ENCODE measurements around the gene TIMM13.
"Not testable (repeated sequence)": the region's sequence is repeated elsewhere in the genome, so short reads cannot be mapped to it uniquely, and the experiment has no call there.

Gene TIMM13

DNA sequence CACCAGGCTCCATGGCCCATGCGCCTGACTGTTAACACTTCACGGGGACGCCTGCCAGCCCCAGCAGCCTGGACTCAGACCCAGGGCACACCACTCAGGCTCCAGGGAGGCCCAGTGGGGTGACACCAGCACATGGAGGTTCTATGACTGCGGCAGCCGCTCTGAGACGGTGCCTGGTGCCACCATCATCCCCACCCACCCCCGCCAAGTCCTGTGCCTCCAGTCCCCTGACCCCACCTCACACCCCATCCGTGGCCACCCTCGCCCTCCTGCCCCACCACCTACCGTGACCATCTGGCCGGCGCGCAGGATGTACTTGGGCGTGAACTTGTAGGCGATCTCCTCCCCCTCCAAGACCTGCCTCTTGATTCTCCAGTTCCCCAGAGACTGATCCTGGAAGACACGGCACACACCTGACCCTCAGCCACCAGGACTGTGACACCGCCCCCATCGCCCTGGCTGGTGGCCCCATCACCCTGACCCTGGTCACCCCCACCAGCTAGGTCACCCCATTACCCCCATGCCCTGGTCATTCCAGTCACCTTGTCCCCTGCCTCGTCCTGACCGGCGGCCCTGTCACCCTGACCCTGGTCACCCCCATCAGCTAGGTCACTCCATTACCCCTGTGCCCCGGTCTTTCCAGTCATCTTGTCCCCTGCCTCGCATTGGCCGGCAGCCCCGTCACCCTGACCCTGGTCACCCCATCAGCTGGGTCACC lies 4.9 kb upstream of the TIMM13 start:
- in situ Hi-C loops (cut with MboI; ENCODE audit: low sequenced_read_pairs): no loop called here

GRCh38 chr19:2431318-2432055 lies 4.1 kb upstream of the TIMM13 start:
- in situ Hi-C loops (cut with MboI; ENCODE audit: low sequenced_read_pairs): no loop called here

- in situ Hi-C loops (cut with MboI; ENCODE audit: low sequenced_read_pairs): no loop called here
Observed at GRCh38 chr19:2429917-2430535, 2.6 kb upstream of the TIMM13 start.

- in situ Hi-C loops (cut with MboI; ENCODE audit: low sequenced_read_pairs): no loop called here
Observed at GRCh38 chr19:2428756-2429711, 1.6 kb upstream of the TIMM13 start.

DNA sequence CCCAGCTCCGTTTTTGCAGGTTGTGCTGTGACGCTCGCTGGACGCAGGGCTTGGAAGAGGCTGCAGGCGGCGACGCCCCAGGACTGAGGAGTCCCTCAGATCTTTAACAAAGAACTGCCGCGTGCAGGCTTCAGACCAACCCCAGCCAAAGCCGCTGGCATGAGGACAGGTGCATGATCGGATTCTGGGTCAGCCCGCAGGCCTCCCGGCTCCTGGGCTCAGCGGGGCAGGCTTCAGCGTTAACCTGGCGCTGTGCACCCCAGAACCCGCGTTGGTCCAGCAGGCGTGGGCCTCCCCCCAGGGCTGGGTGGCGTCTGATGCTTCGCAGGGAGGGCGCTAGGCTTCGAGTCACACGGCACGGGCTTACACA lies 920 bp upstream of the TIMM13 start:
- in situ Hi-C loops (cut with MboI; ENCODE audit: low sequenced_read_pairs): no loop called here

- in situ Hi-C loops (cut with MboI; ENCODE audit: low sequenced_read_pairs): no loop called here
Observed at GRCh38 chr19:2426611-2427428, 566 bp downstream of the TIMM13 start.

- in situ Hi-C loops (cut with MboI; ENCODE audit: low sequenced_read_pairs): no loop called here
Observed at GRCh38 chr19:2425622-2426581, 1.5 kb downstream of the TIMM13 start.

DNA sequence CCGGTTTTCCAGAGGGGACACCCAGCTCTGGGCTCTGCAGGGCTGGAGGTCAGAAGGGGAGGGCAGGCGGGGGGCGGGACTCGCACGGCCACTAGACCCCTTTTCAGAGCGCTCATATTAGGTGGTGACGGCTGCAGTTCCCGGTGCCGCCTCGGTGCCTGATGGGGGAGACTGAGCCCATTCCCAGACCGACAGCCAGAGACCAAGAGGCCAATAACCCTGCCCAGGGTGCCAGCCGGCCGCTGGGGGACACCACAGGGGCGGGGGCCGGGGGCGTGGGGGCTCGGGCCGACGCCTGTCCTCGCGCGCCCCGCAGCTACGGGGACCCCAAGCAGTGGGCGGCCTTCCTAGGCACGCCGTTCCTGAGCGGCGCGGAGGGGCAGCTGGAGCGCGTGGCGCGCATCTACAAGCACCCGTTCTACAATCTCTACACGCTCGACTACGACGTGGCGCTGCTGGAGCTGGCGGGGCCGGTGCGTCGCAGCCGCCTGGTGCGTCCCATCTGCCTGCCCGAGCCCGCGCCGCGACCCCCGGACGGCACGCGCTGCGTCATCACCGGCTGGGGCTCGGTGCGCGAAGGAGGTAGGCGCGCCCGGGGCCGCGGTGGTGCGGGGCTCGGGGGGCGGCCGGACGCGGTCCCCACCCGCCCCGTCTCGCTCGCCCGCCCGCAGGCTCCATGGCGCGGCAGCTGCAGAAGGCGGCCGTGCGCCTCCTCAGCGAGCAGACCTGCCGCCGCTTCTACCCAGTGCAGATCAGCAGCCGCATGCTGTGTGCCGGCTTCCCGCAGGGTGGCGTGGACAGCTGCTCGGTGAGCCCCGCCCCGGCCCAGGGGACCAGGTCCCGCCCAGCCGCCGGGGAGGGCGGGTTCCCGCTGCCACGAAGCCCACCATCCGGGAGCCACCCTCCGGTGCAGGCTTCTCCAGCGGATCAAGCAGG lies 2.4 kb downstream of the TIMM13 start:
- in situ Hi-C loops (cut with MboI; ENCODE audit: low sequenced_read_pairs): no loop called here

DNA sequence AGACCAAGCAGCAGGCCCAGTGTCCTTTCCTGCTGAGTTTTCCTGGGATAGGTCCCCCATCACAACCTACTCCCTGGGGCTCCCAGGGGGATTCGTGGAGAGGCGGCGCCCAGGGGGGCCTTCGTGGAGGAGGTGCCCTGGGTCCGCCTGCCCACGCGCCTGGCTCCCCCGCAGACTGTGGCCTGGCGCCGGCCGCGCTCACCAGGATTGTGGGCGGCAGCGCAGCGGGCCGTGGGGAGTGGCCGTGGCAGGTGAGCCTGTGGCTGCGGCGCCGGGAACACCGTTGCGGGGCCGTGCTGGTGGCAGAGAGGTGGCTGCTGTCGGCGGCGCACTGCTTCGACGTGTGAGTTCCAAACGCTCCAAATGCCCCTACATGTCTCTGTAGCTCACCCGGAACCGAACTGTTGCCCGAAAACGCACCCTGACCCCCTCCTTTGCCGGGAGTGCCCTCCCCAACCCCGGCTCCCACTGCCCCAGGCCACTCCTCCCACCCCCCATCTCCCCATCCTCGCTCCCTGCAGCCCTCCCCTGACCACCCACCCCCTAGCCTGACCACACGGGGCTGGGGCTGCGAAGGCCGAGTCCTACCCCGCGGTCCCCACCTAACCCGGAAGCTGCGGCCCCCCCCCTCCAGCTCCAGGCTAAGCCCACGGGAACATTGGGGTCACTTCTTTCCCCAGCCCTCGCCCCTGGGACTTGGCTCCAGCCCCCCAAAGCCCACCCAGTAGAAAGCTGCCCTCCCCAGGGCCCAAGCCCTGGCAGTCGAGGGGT lies 3.3 kb downstream of the TIMM13 start:
- in situ Hi-C loops (cut with MboI; ENCODE audit: low sequenced_read_pairs): no loop called here

GRCh38 chr19:2423071-2423914 lies 4.1 kb downstream of the TIMM13 start:
- in situ Hi-C loops (cut with MboI; ENCODE audit: low sequenced_read_pairs): no loop called here

GRCh38 chr19:2421581-2422306 lies 5.6 kb downstream of the TIMM13 start:
- in situ Hi-C loops (cut with MboI; ENCODE audit: low sequenced_read_pairs): no loop called here

- in situ Hi-C loops (cut with MboI; ENCODE audit: low sequenced_read_pairs): no loop called here
Observed at GRCh38 chr19:2420490-2420889, 6.9 kb downstream of the TIMM13 start.

GRCh38 chr19:2419754-2420153 lies 7.6 kb downstream of the TIMM13 start:
- in situ Hi-C loops (cut with MboI; ENCODE audit: low sequenced_read_pairs): no loop called here

GRCh38 chr19:2417881-2418406 lies 9.4 kb downstream of the TIMM13 start:
- in situ Hi-C loops (cut with MboI; ENCODE audit: low sequenced_read_pairs): no loop called here

- in situ Hi-C loops (cut with MboI; ENCODE audit: low sequenced_read_pairs): not testable (repeated sequence)
Observed at GRCh38 chr19:2417436-2417835, 9.9 kb downstream of the TIMM13 start.

All from hTERT RPE-1 (cell line).